ENCODE results near the gene ATG10.
"Not testable (repeated sequence)": the region's sequence is repeated elsewhere in the genome, so short reads cannot be mapped to it uniquely, and the experiment has no call there.

Gene ATG10

DNA sequence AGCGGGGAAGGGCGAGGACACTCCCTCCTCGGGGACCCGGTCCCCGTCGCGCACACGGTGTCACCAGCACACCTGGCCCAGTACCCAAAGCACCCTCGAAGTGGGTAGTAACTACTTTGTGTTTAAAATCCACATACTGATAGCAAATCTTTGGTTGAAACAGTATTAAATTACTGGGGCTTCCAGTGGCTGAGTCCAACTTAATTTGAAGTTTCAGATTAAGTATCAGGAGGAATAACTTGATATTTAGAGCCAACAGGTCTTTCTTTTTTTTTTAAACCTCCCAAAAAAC lies 615 bp downstream of the ATG10 start:
- DNase-seq (ENCODE audit: low read depth, low spot score) = no peak
- H3K4me3 ChIP-seq (ENCODE audit: low read depth, low read length) = peak overlapping the region; percentile 68
- ChIA-PET POLR2A (interaction anchor here (0.9 kb wide), 1 partner anchor 222 kb away, joined by 3 read pairs; the partner anchor contains the start of gene SSBP2), CTCF (no interaction called here)
- TF ChIP-seq, protein P1, sequence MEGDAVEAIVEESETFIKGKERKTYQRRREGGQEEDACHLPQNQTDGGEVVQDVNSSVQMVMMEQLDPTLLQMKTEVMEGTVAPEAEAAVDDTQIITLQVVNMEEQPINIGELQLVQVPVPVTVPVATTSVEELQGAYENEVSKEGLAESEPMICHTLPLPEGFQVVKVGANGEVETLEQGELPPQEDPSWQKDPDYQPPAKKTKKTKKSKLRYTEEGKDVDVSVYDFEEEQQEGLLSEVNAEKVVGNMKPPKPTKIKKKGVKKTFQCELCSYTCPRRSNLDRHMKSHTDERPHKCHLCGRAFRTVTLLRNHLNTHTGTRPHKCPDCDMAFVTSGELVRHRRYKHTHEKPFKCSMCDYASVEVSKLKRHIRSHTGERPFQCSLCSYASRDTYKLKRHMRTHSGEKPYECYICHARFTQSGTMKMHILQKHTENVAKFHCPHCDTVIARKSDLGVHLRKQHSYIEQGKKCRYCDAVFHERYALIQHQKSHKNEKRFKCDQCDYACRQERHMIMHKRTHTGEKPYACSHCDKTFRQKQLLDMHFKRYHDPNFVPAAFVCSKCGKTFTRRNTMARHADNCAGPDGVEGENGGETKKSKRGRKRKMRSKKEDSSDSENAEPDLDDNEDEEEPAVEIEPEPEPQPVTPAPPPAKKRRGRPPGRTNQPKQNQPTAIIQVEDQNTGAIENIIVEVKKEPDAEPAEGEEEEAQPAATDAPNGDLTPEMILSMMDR (IDR thresholded peaks at IDR 0.05; ENCODE audit: insufficient read depth, low read length, missing control alignments) = no peak

DNA sequence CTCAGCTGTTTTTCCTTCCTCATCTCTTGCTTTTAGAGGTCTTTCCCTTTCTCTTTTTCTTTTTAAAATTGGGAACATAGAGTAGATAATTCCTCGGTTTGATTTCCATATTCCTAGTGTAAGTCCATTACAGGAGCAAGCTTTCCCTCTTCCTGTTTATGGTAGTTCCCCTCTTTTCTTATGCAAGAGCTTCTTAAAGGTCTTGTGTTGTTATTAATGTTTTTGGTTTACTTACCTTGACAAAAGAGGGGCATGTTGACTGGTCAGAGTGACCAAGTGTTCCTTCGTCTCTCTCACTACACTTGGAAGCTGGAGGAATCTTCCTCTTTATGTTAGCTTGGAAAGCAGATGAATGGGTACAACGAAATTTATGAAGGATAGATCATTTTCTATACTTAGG lies 8.3 kb downstream of the ATG10 start:
- no peak overlapping the region for H3K4me3 ChIP-seq (ENCODE audit: low read depth, low read length)
- TF ChIP-seq, protein P1 (IDR thresholded peaks at IDR 0.05; ENCODE audit: insufficient read depth, low read length, missing control alignments) = no peak
- no peak for DNase-seq (ENCODE audit: low read depth, low spot score)
- CTCF ChIA-PET = no interaction called here
- POLR2A ChIA-PET = no interaction called here

DNA sequence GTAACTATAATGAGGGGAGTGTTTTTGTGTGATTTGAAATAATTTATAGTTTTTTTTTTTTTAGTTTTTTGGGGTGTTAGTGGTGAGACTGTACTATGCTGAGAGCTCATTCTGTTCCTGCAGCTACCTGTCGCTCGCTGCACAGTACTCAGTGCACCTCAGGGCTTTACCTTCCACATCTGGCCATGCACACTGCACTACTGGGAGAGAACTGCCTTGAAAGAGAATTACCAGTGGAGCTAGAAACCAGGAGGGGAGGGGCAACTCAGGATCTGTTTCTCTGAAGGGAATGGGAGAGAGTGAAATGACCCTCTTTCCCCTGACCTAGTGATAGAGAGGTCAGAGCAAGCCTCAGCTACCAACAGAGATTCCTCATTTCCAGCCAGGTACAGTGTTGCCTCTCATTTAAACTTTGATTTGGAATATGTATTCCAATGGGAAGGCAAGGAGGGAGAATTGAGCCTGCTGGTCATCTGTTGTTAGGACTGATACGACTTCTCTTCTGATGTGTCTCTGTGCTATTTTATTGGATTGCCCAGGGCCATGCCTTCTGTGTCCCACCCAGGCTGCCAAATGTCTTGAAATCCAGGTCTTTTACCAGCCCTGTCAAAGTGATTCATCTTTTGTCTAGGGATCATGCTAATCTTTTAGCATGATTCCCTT lies 8.9 kb downstream of the ATG10 start:
- ChIA-PET POLR2A (no interaction called here), CTCF (no interaction called here)
- no peak overlapping the region for H3K4me3 ChIP-seq (ENCODE audit: low read depth, low read length)
- no peak for DNase-seq (ENCODE audit: low read depth, low spot score)
- TF ChIP-seq, protein P1 (IDR thresholded peaks at IDR 0.05; ENCODE audit: insufficient read depth, low read length, missing control alignments) = no peak

DNA sequence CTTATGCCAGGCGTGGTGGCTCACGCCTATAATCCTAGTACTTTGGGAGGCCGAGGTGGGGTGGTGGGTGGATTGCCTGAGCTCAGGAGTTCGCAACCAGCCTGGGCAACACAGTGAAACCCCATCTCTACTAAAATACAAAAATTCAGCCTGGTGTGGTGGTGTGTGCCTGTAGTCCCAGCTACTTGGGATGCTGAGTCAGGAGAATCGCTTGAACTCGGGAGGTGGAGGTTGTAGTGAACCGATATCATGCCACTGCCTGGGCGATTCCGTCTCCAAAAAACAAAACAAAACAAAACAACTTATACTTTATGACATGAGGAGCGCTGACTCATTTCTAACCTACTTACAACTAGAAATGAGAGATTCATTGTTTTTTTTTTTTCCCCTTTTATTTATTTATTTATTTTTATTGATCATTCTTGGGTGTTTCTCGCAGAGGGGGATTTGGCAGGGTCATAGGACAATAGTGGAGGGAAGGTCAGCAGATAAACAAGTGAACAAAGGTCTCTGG lies 10.4 kb downstream of the ATG10 start:
- H3K4me3 ChIP-seq (ENCODE audit: low read depth, low read length); DNase-seq (ENCODE audit: low read depth, low spot score); POLR2A ChIA-PET; CTCF ChIA-PET: not testable (repeated sequence)

DNA sequence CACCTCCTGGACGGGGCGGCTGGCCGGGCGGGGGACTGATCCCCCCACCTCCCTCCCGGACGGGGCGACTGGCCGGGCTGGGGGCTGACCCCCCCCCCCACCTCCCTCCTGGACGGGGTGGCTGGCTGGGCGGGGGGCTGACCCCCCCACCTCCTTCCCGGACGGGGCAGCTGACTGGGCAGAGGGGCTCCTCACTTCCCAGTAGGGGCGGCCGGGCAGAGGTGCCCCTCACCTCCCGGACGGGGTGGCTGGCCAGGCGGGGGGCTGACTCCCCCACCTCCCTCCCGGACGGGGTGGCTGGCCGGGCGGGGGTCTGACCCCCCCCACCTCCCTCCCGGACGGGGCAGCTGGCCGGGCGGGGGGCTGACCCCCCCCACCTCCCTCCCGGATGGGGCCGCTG lies 11.3 kb downstream of the ATG10 start:
- DNase-seq (ENCODE audit: low read depth, low spot score); POLR2A ChIA-PET; H3K4me3 ChIP-seq (ENCODE audit: low read depth, low read length); CTCF ChIA-PET: not testable (repeated sequence)

DNA sequence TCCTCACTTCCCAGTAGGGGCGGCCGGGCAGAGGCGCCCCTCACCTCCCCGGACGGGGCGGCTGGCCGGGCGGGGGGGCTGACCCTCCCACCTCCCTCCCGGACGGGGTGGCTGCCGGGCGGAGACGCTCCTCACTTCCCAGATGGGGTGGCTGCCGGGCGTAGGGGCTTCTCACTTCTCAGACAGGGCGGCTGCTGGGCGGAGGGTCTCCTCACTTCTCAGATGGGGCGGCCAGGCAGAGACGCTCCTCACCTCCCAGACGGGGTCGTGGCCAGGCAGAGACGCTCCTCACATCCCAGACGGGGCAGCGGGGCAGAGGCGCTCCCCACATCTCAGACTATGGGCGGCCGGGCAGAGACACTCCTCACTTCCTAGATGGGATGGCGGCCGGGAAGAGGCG lies 11.7 kb downstream of the ATG10 start:
- CTCF ChIA-PET; DNase-seq (ENCODE audit: low read depth, low spot score); H3K4me3 ChIP-seq (ENCODE audit: low read depth, low read length); POLR2A ChIA-PET: not testable (repeated sequence)

DNA sequence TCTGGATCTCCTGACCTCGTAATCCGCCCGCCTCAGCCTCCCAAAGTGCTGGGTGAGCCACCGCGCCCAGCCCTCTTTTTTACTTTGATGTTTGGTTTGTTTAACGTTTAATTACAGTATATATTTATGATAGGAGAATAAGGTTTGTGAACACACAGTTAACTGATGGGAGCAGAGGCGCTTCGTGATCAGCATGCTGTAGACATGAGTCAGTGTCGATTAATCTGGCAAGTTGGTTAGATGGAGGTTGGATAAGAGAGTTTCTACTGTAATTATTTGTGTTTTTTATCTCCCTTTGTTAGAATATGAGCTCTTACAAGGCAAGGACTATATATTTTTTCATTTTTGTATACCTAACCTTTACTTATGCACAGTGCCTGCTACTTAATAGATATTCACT lies 14.3 kb downstream of the ATG10 start:
- CTCF ChIA-PET = no interaction called here
- POLR2A ChIA-PET = no interaction called here
- TF ChIP-seq, protein P1 (IDR thresholded peaks at IDR 0.05; ENCODE audit: insufficient read depth, low read length, missing control alignments) = no peak

DNA sequence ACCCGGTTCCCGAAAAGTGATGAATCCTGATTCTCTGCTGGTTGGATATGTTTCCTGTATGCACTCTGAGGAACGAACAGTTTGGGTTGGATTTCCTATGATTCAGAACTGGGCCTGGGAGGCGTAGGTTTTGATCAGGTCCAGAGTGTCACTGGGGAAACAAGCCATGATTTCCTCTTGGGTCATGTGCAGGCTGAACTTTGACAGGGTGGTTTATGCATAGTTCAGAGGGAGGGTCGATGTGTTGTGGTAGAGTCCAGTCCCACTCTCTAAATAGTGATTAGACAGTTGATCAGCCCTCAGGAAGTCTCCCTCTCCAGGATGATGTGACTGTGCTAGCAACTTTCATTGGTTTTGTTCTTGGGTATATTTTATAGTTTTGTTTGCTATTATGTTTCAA lies 17.4 kb downstream of the ATG10 start:
- TF ChIP-seq, protein P1 (IDR thresholded peaks at IDR 0.05; ENCODE audit: insufficient read depth, low read length, missing control alignments) = no peak
- CTCF ChIA-PET = no interaction called here
- DNase-seq (ENCODE audit: low read depth, low spot score) = no peak
- POLR2A ChIA-PET = no interaction called here
- no peak overlapping the region for H3K4me3 ChIP-seq (ENCODE audit: low read depth, low read length)

More for the DNA sequence above, 14.3 kb downstream of the ATG10 start:
- H3K4me3 ChIP-seq (ENCODE audit: low read depth, low read length) = no peak overlapping the region
- DNase-seq (ENCODE audit: low read depth, low spot score) = no peak
